ENCODE measurements around the gene LRRC26. TPM values are rescaled to one million over a fixed set of nuclear protein-coding genes. Genes with fewer than 3 reads are reported as not detected.

Gene LRRC26
- total RNA-seq, 1 experiment from 2014 or later, result 2.4 TPM

GRCh38 chr9:137157618-137158415, 12.0 kb downstream of the LRRC26 start:
- Histone ChIP-seq H3K4me1 (ENCODE audit: control insufficient read depth in 1 of 2, insufficient read depth in 2 of 2, low read length in 2 of 2) (peaks cover 3 to 42% of the 10 kb centered on the region in 2 experiments; a peak in 3 of 4 replicates), H3K9me2 (ENCODE audit: insufficient read depth) (no peaks in the 10 kb centered on the region), H3K4me3 (replicated peaks in 1 of 2; ENCODE audit: low read depth in 1 of 2, low read length in 2 of 2) (no peak overlapping the region), H3K9ac (ENCODE audit: low read length) (no peak overlapping the region), H3K4me2 (ENCODE audit: low read length) (no peak overlapping the region), H3K36me3 (ENCODE audit: control insufficient read depth in 1 of 2, insufficient read depth in 2 of 2, low read length in 2 of 2) (no peaks in the 10 kb centered on the region), H3K79me2 (ENCODE audit: insufficient read depth, low read length) (no peaks in the 10 kb centered on the region), H2AFZ (ENCODE audit: low read depth, low read length, poor library complexity, severe bottlenecking) (no peak overlapping the region), H3K27ac (ENCODE audit: low read depth, low read length) (peak overlapping the region; percentile 42; the same call in 1 of the 2 replicates), H3K27me3 (ENCODE audit: insufficient read depth, low read length) (no peaks in the 10 kb centered on the region), H4K20me1 (ENCODE audit: insufficient read depth) (no peaks in the 10 kb centered on the region), H3K9me3 (ENCODE audit: control insufficient read depth in 1 of 2, insufficient read depth in 1 of 2, low read depth in 1 of 2, low read length in 2 of 2) (no peaks in the 10 kb centered on the region; a peak in 1 of 4 replicates)
- no peak for ATAC-seq
- BruUV-seq (replicated peaks), result no TSS peak
- intact Hi-C loops (cut with micrococcal nuclease), result no loop called here
- ChIA-PET CTCF (interaction anchor here (1.2 kb wide), 1 partner anchor 79 kb away, joined by 3 read pairs; no protein-coding TSS in a partner anchor), POLR2A (interaction anchor here (0.6 to 0.7 kb wide), 2 partner anchors 25 to 43 kb away, joined by 3 to 5 read pairs; partner anchors contain the start of gene TPRN), RAD21 (ENCODE audit: low non-redundant PET in 1 of 2, low total read pairs in 2 of 2, uncharacterized antibody in 2 of 2, unreplicated experiment in 2 of 2) (no interaction called here)
- DNase-seq (ENCODE audit: low read depth, low spot score), result no peak
- no peak for TF ChIP-seq EGR1 (IDR thresholded peaks at IDR 0.05; ENCODE audit: low read depth)
- no peak for TF ChIP-seq RAD21 (IDR thresholded peaks at IDR 0.05; ENCODE audit: low read depth)
- no peak for TF ChIP-seq POLR2A (IDR thresholded peaks at IDR 0.05; ENCODE audit: borderline replicate concordance, extremely low read depth, insufficient read depth, insufficient read length)
- TF ChIP-seq ELF1 (IDR thresholded peaks at IDR 0.05; ENCODE audit: borderline replicate concordance, low read depth), result no peak
- no peak for TF ChIP-seq ZFX (IDR thresholded peaks at IDR 0.05)
- no peak for TF ChIP-seq MAX (IDR thresholded peaks at IDR 0.05)
- no peak for TF ChIP-seq ATF3 (IDR thresholded peaks at IDR 0.05)
- no peak for TF ChIP-seq REST (IDR thresholded peaks at IDR 0.05; ENCODE audit: low read depth)
- TF ChIP-seq CBX3 (IDR thresholded peaks at IDR 0.05; ENCODE audit: low read depth), result no peak
- no peak for TF ChIP-seq EZH2 (IDR thresholded peaks at IDR 0.05)
- TF ChIP-seq JUND (IDR thresholded peaks at IDR 0.05), result no peak
- TF ChIP-seq CEBPB (IDR thresholded peaks at IDR 0.05; ENCODE audit: low read depth), result no peak
- TF ChIP-seq ZBTB33 (IDR thresholded peaks at IDR 0.05; ENCODE audit: extremely low read depth, insufficient replicate concordance, low read length), result no peak

Measured in HCT116 (cell line).